NCI-H146 (cell line): ENCODE data around the gene ZNG1B.
"Not testable (repeated sequence)": the region's sequence is repeated elsewhere in the genome, so short reads cannot be mapped to it uniquely, and the experiment has no call there.

ENCODE experiments used
- DNase-seq: peaks from one replicate; lab custom pipeline; 2025; lab: John Stamatoyannopoulos, UW

Gene ZNG1B

GRCh38 chr2:113437508-113438465 lies at the start of gene ZNG1B:
Gene ZNG1B, plus strand, starts transcription at chr2:113437691. Its CDS starts 178 bp downstream, at chr2:113437869.
- not testable (repeated sequence) for DNase-seq

GRCh38 chr2:113390124-113390849 lies 47.2 kb upstream of the ZNG1B start:
- no peak for DNase-seq

- no peak for DNase-seq
These were observed 46.4 kb upstream of the ZNG1B start for GRCh38 chr2:113391073-113391472.

GRCh38 chr2:113406114-113406513 lies 31.4 kb upstream of the ZNG1B start:
- DNase-seq = no peak

- no peak for DNase-seq
These were observed 29.9 kb upstream of the ZNG1B start for GRCh38 chr2:113407446-113408099.

- not testable (repeated sequence) for DNase-seq
These were observed 25.7 kb upstream of the ZNG1B start for GRCh38 chr2:113411725-113412352.

- DNase-seq = not testable (repeated sequence)
These were observed 24.7 kb upstream of the ZNG1B start for GRCh38 chr2:113412774-113413173.

- DNase-seq = not testable (repeated sequence)
These were observed 5.7 kb upstream of the ZNG1B start for GRCh38 chr2:113431773-113432172.

- DNase-seq = not testable (repeated sequence)
These were observed 4.0 kb upstream of the ZNG1B start for GRCh38 chr2:113433468-113433867.

- DNase-seq = not testable (repeated sequence)
These were observed 28.3 kb downstream of the ZNG1B start for GRCh38 chr2:113465770-113466169.

- DNase-seq = not testable (repeated sequence)
These were observed 39.3 kb downstream of the ZNG1B start for GRCh38 chr2:113476688-113477368.

GRCh38 chr2:113496527-113496926 lies 59.0 kb downstream of the ZNG1B start:
- not testable (repeated sequence) for DNase-seq

- not testable (repeated sequence) for DNase-seq
These were observed 60.9 kb downstream of the ZNG1B start, which contains the start of gene FOXD4L1 for GRCh38 chr2:113498365-113498764. Gene FOXD4L1, plus strand, starts transcription at chr2:113498665. Its CDS starts 592 bp downstream, at chr2:113499257.

- not testable (repeated sequence) for DNase-seq
These were observed 61.8 kb downstream of the ZNG1B start for GRCh38 chr2:113499019-113499885.

GRCh38 chr2:113499886-113500722 lies 62.6 kb downstream of the ZNG1B start:
- not testable (repeated sequence) for DNase-seq

- DNase-seq = not testable (repeated sequence)
These were observed 63.2 kb downstream of the ZNG1B start for GRCh38 chr2:113500723-113501038.

GRCh38 chr2:113502216-113503093 lies 65.0 kb downstream of the ZNG1B start:
- DNase-seq = not testable (repeated sequence)
